HL-60 (cell line): ENCODE results near the gene CSTF2.

Experiments
- DNase-seq, 2 experiments: peaks; one replicate each; pipeline ENCODE4 v3.0.0-alpha.2; 2010 to 2020; ENCODE audit warnings: low read depth in 1 of 2, low spot score in 1 of 2
- H3K27ac ChIP-seq: fragments of 250-450 bp; sonication (Bioruptor Pico); replicated peaks from 2 replicates; pipeline ENCODE4 v1.5.1; 2020; ENCODE audit warnings: mild to moderate bottlenecking, moderate library complexity
- H3K27me3 ChIP-seq: fragments of 250-450 bp; sonication (Bioruptor Pico); 2 replicates; pipeline ENCODE4 v1.5.1; 2021; ENCODE audit warnings: mild to moderate bottlenecking, moderate library complexity; ENCODE audit not compliant: insufficient read depth, poor library complexity, severe bottlenecking
- H3K4me3 ChIP-seq: replicated peaks from 2 replicates; pipeline ENCODE4 v1.5.1; 2011; ENCODE audit warnings: mild to moderate bottlenecking, control low read depth, low read length; ENCODE audit not compliant: insufficient read depth
- GABPA ChIP-seq: IDR thresholded peaks from 2 replicates; pipeline ENCODE4 v1.6.1; 2012; ENCODE audit warnings: low read depth
- POLR2AphosphoS5 ChIP-seq: IDR thresholded peaks from 2 replicates; pipeline ENCODE4 v1.6.1; 2012; ENCODE audit warnings: low read depth
- SPI1 ChIP-seq: IDR thresholded peaks from 2 replicates; pipeline ENCODE4 v1.6.1; 2012; ENCODE audit warnings: low read depth, mild to moderate bottlenecking, borderline replicate concordance
- TF ChIP-seq, protein P1 (sequence below): IDR thresholded peaks from one replicate; pipeline ENCODE4 v1.5.1; 2011; ENCODE audit warnings: low read length, control low read depth, inconsistent platforms; ENCODE audit not compliant: insufficient read depth
- TF ChIP-seq, protein P2 (sequence below): IDR thresholded peaks from 2 replicates; pipeline ENCODE4 v1.6.1; 2012; ENCODE audit warnings: low read depth; ENCODE audit not compliant: insufficient replicate concordance

Gene CSTF2

DNA sequence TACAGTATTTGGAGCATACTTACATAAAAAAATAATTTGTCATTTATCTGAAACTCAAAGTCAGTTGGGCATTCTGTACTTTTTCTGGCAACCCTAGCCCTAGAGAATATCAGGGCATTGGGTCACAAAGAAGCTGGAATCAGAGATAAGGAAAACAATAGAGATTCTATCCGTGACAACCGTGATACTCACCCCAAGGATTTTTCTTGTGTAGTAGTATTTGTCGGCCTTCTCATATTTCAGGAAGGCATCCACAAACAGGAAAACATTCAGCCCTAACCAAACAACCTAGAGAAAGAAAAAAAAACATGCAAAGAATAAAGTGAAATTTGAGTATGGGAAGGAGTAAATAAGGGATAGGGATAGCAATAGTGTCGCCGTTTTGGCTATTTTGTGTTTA lies 50.3 kb downstream of the CSTF2 start:
- Histone ChIP-seq H3K27ac (no peak overlapping the region), H3K4me3 (no peak overlapping the region), H3K27me3 (no peaks in the 10 kb centered on the region)
- DNase-seq = no peak
- TF ChIP-seq, protein P1, sequence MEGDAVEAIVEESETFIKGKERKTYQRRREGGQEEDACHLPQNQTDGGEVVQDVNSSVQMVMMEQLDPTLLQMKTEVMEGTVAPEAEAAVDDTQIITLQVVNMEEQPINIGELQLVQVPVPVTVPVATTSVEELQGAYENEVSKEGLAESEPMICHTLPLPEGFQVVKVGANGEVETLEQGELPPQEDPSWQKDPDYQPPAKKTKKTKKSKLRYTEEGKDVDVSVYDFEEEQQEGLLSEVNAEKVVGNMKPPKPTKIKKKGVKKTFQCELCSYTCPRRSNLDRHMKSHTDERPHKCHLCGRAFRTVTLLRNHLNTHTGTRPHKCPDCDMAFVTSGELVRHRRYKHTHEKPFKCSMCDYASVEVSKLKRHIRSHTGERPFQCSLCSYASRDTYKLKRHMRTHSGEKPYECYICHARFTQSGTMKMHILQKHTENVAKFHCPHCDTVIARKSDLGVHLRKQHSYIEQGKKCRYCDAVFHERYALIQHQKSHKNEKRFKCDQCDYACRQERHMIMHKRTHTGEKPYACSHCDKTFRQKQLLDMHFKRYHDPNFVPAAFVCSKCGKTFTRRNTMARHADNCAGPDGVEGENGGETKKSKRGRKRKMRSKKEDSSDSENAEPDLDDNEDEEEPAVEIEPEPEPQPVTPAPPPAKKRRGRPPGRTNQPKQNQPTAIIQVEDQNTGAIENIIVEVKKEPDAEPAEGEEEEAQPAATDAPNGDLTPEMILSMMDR = no peak
- TF ChIP-seq, protein P2, sequence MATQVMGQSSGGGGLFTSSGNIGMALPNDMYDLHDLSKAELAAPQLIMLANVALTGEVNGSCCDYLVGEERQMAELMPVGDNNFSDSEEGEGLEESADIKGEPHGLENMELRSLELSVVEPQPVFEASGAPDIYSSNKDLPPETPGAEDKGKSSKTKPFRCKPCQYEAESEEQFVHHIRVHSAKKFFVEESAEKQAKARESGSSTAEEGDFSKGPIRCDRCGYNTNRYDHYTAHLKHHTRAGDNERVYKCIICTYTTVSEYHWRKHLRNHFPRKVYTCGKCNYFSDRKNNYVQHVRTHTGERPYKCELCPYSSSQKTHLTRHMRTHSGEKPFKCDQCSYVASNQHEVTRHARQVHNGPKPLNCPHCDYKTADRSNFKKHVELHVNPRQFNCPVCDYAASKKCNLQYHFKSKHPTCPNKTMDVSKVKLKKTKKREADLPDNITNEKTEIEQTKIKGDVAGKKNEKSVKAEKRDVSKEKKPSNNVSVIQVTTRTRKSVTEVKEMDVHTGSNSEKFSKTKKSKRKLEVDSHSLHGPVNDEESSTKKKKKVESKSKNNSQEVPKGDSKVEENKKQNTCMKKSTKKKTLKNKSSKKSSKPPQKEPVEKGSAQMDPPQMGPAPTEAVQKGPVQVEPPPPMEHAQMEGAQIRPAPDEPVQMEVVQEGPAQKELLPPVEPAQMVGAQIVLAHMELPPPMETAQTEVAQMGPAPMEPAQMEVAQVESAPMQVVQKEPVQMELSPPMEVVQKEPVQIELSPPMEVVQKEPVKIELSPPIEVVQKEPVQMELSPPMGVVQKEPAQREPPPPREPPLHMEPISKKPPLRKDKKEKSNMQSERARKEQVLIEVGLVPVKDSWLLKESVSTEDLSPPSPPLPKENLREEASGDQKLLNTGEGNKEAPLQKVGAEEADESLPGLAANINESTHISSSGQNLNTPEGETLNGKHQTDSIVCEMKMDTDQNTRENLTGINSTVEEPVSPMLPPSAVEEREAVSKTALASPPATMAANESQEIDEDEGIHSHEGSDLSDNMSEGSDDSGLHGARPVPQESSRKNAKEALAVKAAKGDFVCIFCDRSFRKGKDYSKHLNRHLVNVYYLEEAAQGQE = no peak
- no peak for TF ChIP-seq POLR2AphosphoS5
- no peak for TF ChIP-seq SPI1
- no peak for TF ChIP-seq GABPA

DNA sequence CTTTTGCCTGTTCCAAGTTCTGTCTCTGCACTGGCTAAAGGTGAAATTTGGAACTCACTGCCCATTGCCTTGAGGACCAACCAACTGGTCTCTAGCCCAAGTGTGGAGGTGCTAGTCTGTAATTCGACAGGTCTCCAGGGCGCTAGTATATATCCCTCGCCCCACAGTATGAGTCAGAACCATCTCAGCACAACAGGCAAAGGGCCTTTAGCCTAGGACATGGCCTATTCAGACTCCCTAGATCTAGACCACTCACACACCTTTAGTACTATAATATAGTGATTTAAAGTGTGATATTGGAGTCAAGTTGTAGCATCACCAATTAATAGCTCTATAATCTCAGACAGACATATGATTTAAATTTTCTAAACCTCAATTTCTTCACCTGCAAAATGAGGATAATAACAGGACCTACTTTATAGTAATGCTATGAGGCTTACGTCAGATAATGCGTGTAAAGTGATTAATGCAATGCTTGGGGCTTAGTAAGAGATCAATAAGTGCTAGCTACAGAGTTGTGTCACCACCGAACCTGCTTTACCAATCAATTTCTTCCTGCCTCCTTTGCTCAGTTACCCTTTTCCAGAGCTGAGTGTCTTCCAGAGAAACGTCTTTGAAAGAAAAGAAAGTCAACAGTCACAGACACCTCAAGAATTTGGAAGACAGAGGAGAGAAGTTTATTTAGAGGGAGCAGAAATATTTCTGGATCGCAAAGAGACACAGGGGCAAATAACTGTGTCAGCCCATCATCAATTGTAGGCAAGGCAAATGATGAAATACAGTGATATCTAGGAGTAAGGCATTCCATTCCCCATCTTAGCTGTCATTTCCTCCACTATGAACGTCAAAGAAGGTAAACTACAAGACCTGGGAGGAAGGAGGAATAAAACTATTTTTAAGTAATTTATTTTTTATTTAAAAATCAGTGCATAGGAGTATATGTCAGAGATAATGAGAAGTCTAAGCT lies 51.7 kb downstream of the CSTF2 start:
- no peaks in the 10 kb centered on the region for H3K27me3 ChIP-seq
- no peak for DNase-seq
- no peak overlapping the region for H3K4me3 ChIP-seq
- no peak overlapping the region for H3K27ac ChIP-seq
- TF ChIP-seq SPI1 (no peak), GABPA (no peak), POLR2AphosphoS5 (no peak)
- TF ChIP-seq, protein P1 = no peak
- TF ChIP-seq, protein P2 = no peak

DNA sequence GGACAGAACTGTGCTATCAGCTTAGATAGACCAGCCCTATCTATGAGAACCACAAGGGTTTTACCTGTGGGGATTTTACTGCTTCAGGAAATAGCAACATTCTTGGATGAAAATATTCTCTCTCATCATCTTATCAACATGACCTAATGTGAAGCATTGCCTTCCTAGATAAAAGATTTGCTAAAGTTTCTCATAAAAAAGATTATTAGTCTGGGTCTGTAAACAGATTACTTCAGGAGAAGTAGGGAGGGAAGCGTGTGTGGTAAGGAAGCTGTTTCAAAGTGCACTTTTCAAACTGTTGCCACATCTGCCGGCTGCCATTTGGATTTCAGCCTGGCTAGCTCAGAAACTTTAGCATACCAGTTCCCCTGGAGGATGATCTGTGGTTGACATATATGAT lies 54.1 kb downstream of the CSTF2 start, which contains the start of gene NOX1:
Gene NOX1, minus strand, starts transcription at position 35 of the 400 bp plus-strand sequence. CDS start 220 bp downstream, outside the sequence.
- TF ChIP-seq GABPA (no peak), SPI1 (no peak), POLR2AphosphoS5 (no peak)
- TF ChIP-seq, protein P1 = no peak
- TF ChIP-seq, protein P2 = no peak
- Histone ChIP-seq H3K27me3 (no peaks in the 10 kb centered on the region), H3K4me3 (no peak within 1 kb of the TSS), H3K27ac (no peak within 1 kb of the TSS)
- DNase-seq = no peak
